ENCODE data around the gene GAPDHS.
A peak's percentile ranks its signal among the peaks of the same experiment; 100 is the strongest.

GAPDHS gene

GRCh38 chr19:35545001-35545854 is 12.0 kb downstream of the GAPDHS start, which contains the start of gene TMEM147:
Gene TMEM147 (plus strand): TSS chr19:35545626. CDS start chr19:35545740, 114 bp downstream.
- peak within 1 kb of the TSS; percentile 77 for H3K4me3 ChIP-seq (ENCODE audit: low read depth, low read length)
- TF ChIP-seq CTCF (IDR thresholded peaks at IDR 0.05; ENCODE audit: borderline replicate concordance, insufficient read depth, low read depth, low read length): no peak

GRCh38 chr19:35545855-35546381 is 12.7 kb downstream of the GAPDHS start:
- H3K4me3 ChIP-seq (ENCODE audit: low read depth, low read length): peak overlapping the region; percentile 77
- TF ChIP-seq CTCF (IDR thresholded peaks at IDR 0.05; ENCODE audit: borderline replicate concordance, insufficient read depth, low read depth, low read length): no peak

- no peak for TF ChIP-seq CTCF (IDR thresholded peaks at IDR 0.05; ENCODE audit: borderline replicate concordance, insufficient read depth, low read depth, low read length)
- peak overlapping the region; percentile 77 for H3K4me3 ChIP-seq (ENCODE audit: low read depth, low read length)
Measured at GRCh38 chr19:35546532-35546931, 13.3 kb downstream of the GAPDHS start.

GRCh38 chr19:35549174-35549788 is 16.0 kb downstream of the GAPDHS start:
- no peak overlapping the region for H3K4me3 ChIP-seq (ENCODE audit: low read depth, low read length)
- peak; percentile 72 for TF ChIP-seq CTCF (IDR thresholded peaks at IDR 0.05; ENCODE audit: borderline replicate concordance, insufficient read depth, low read depth, low read length)

GRCh38 chr19:35549879-35550523 is 16.7 kb downstream of the GAPDHS start:
- no peak overlapping the region for H3K4me3 ChIP-seq (ENCODE audit: low read depth, low read length)
- no peak for TF ChIP-seq CTCF (IDR thresholded peaks at IDR 0.05; ENCODE audit: borderline replicate concordance, insufficient read depth, low read depth, low read length)

GRCh38 chr19:35551091-35551810 is 18.0 kb downstream of the GAPDHS start:
- no peak for TF ChIP-seq CTCF (IDR thresholded peaks at IDR 0.05; ENCODE audit: borderline replicate concordance, insufficient read depth, low read depth, low read length)
- no peak overlapping the region for H3K4me3 ChIP-seq (ENCODE audit: low read depth, low read length)

All from GM12875 (cell line).